Measurements from ENCODE around the gene ADRA2C. TPM values are rescaled to one million over a fixed set of nuclear protein-coding genes. Genes with fewer than 3 reads are reported as not detected.

The ADRA2C gene
- polyA plus RNA-seq, 1 of the 3 experiments (the other 2 are of a cell fraction), result 0.15 TPM

GRCh38 chr4:3801931-3802550, 35.9 kb downstream of the ADRA2C start:
- no peak overlapping the region for H3K4me3 ChIP-seq (ENCODE audit: low read depth in 2 of 2, low read length in 1 of 2)
- H3K36me3 ChIP-seq (replicated peaks in 1 of 2; ENCODE audit: control insufficient read depth in 1 of 2, insufficient read depth in 2 of 2, low read length in 1 of 2), result no peaks in the 10 kb centered on the region
- H3K27me3 ChIP-seq (ENCODE audit: insufficient read depth), result no peaks in the 10 kb centered on the region
- H3K9me2 ChIP-seq, result no peaks in the 10 kb centered on the region
- ChIA-PET POLR2A (no interaction called here), CTCF (interaction anchor here (0.7 to 2.2 kb wide), 5 partner anchors 9 to 35 kb away, joined by 3 to 7 read pairs (median 5); no protein-coding TSS in a partner anchor)
- no peak overlapping the region for H3K4me2 ChIP-seq
- no peaks in the 10 kb centered on the region; a peak in 1 of 4 replicates for H3K4me1 ChIP-seq (ENCODE audit: control insufficient read depth in 1 of 2, insufficient read depth in 2 of 2, low read depth in 1 of 2, low read length in 1 of 2)
- H3K79me2 ChIP-seq (ENCODE audit: insufficient read depth), result no peaks in the 10 kb centered on the region
- H3K9me3 ChIP-seq, result no peaks in the 10 kb centered on the region
- no peaks in the 10 kb centered on the region for H3F3A ChIP-seq (replicated peaks; ENCODE audit: insufficient read depth)
- no peak for TF ChIP-seq FOXM1 (IDR thresholded peaks at IDR 0.05; ENCODE audit: low read depth)
- TF ChIP-seq FOSL2 (IDR thresholded peaks at IDR 0.05; ENCODE audit: borderline replicate concordance, low read depth), result no peak
- TF ChIP-seq USF2 (IDR thresholded peaks at IDR 0.05; ENCODE audit: borderline replicate concordance, low read depth, low read length), result no peak
- TF ChIP-seq YY1 (IDR thresholded peaks at IDR 0.05; ENCODE audit: low read depth), result no peak
- TF ChIP-seq IRF3 (IDR thresholded peaks at IDR 0.05; ENCODE audit: low read depth, low read length), result no peak
- no peak for TF ChIP-seq ZBTB33 (IDR thresholded peaks at IDR 0.05; ENCODE audit: borderline replicate concordance, low read depth)
- TF ChIP-seq CHD2 (IDR thresholded peaks at IDR 0.05; ENCODE audit: low read length, partially characterized antibody), result no peak
- no peak for TF ChIP-seq CTCF (IDR thresholded peaks at IDR 0.05)
- no peak for TF ChIP-seq TEAD4 (IDR thresholded peaks at IDR 0.05; ENCODE audit: borderline replicate concordance, insufficient read depth)
- TF ChIP-seq POLR2AphosphoS5 (IDR thresholded peaks at IDR 0.05; ENCODE audit: low read depth, low read length), result no peak
- TF ChIP-seq EZH2phosphoT487 (IDR thresholded peaks at IDR 0.05; ENCODE audit: borderline replicate concordance, low read depth), result no peak
- no peak for TF ChIP-seq GATA2 (CRISPR knock-in tag; IDR thresholded peaks at IDR 0.05)
- no peak for TF ChIP-seq RFX5 (IDR thresholded peaks at IDR 0.05; ENCODE audit: low read length)
- no peak for TF ChIP-seq REST (IDR thresholded peaks at IDR 0.05; ENCODE audit: low read depth, low read length)
- no peak for TF ChIP-seq MEF2A (IDR thresholded peaks at IDR 0.05; ENCODE audit: borderline replicate concordance, low read depth)
- no peak for TF ChIP-seq PBX3 (IDR thresholded peaks at IDR 0.05)
- no peak for TF ChIP-seq ELF1 (IDR thresholded peaks at IDR 0.05)
- no peak overlapping the region for H2AFZ ChIP-seq (ENCODE audit: low read depth)
- no peak overlapping the region for H3K27ac ChIP-seq (ENCODE audit: low read depth in 2 of 2, low read length in 1 of 2)
- H3K9ac ChIP-seq, result no peak overlapping the region
- WGBS (ENCODE audit: low lambda C conversion rate), result 57% methylated on average over 8 of the region's 15 CpGs
- no peaks in the 10 kb centered on the region for H4K20me1 ChIP-seq (ENCODE audit: insufficient read depth)
- no peak for DNase-seq
